PC-3 (cell line): ENCODE data around the gene EXOSC3. TPM values are rescaled to one million over a fixed set of nuclear protein-coding genes. Genes with fewer than 3 reads are reported as not detected.

Experiments used
- ATAC-seq: fragments of 200-7000 bp; cut with Tn5 transposase; 2 replicates; pipeline ENCODE4 v1.9.1; 2020; ENCODE audit warnings: mild to moderate bottlenecking, moderate library complexity
- BruUV-seq: library from RNA; stranded (reverse); fragments of 400-500 nt; replicated peaks from 2 replicates; lab custom pipeline; 2021; lab: Mats Ljungman, UMichigan
- CTCF ChIA-PET: fragments of 300-600 bp; sonication (Branson Sonifier 250); formaldehyde crosslinking; loops from one replicate; lab custom pipeline; 2022; ENCODE audit warnings: antibody characterized with exemption; lab: Charles Lee
- POLR2A ChIA-PET: fragments of 300-600 bp; sonication (Branson Sonifier 250); formaldehyde crosslinking; loops from one replicate; lab custom pipeline; 2022; ENCODE audit warnings: antibody characterized with exemption; ENCODE audit not compliant: unreplicated experiment; lab: Charles Lee
- DNase-seq: peaks from one replicate; pipeline ENCODE4 v3.0.0-alpha.2; 2015
- H2AFZ ChIP-seq: fragments of 300-600 bp; sonication (generic); 2 replicates; pipeline ENCODE4 v1.6.0; 2016; ENCODE audit warnings: antibody characterized with exemption, low read length
- H3F3A ChIP-seq: fragments of 300-600 bp; sonication (generic); one replicate; pipeline ENCODE4 v1.6.0; 2017; ENCODE audit warnings: antibody characterized with exemption, low read length, control low read depth, mild to moderate bottlenecking; ENCODE audit not compliant: unreplicated experiment
- H3K27ac ChIP-seq: fragments of 300-600 bp; sonication (generic); 2 replicates; pipeline ENCODE4 v1.5.1; 2016; ENCODE audit warnings: mild to moderate bottlenecking, low read length
- H3K27me3 ChIP-seq: fragments of 300-600 bp; sonication (generic); 2 replicates; pipeline ENCODE4 v1.6.1; 2016; ENCODE audit warnings: low read length, mixed read lengths
- H3K36me3 ChIP-seq: fragments of 300-600 bp; sonication (generic); 2 replicates; pipeline ENCODE4 v1.6.1; 2016; ENCODE audit warnings: low read depth, mixed run types, low read length, mixed read lengths
- H3K4me1 ChIP-seq: fragments of 300-600 bp; sonication (generic); 2 replicates; pipeline ENCODE4 v1.5.1; 2016; ENCODE audit warnings: low read length; ENCODE audit not compliant: insufficient read depth
- H3K4me2 ChIP-seq: fragments of 300-600 bp; sonication (generic); 2 replicates; pipeline ENCODE4 v1.6.0; 2016; ENCODE audit warnings: low read length
- H3K4me3 ChIP-seq: fragments of 300-600 bp; sonication (generic); 2 replicates; pipeline ENCODE4 v1.5.1; 2016; ENCODE audit warnings: mild to moderate bottlenecking, low read length, mixed read lengths
- H3K79me2 ChIP-seq: fragments of 300-600 bp; sonication (generic); 2 replicates; pipeline ENCODE4 v1.6.1; 2017; ENCODE audit warnings: low read length, mixed read lengths
- H3K9ac ChIP-seq: fragments of 300-600 bp; sonication (generic); 2 replicates; pipeline ENCODE4 v1.6.0; 2016; ENCODE audit warnings: mild to moderate bottlenecking, low read length
- H3K9me2 ChIP-seq: fragments of 300-600 bp; sonication (generic); replicated peaks from 2 replicates; pipeline ENCODE4 v1.6.1; 2016; ENCODE audit warnings: mixed run types, low read length, mixed read lengths
- H3K9me3 ChIP-seq: fragments of 300-600 bp; sonication (generic); 2 replicates; pipeline ENCODE4 v1.6.1; 2016; ENCODE audit warnings: low read length, mixed read lengths
- H4K20me1 ChIP-seq: fragments of 300-600 bp; sonication (generic); 2 replicates; pipeline ENCODE4 v1.6.1; 2016; ENCODE audit warnings: low read length, mixed read lengths
- CTCF ChIP-seq: fragments of 300-600 bp; sonication (generic); conservative IDR thresholded peaks from 2 replicates; pipeline ENCODE4 v1.5.1; 2017; ENCODE audit warnings: antibody characterized with exemption, low read depth, mild to moderate bottlenecking, low read length
- EZH2 ChIP-seq: fragments of 300-600 bp; sonication (generic); IDR thresholded peaks from one replicate; pipeline ENCODE4 v1.6.1; 2017; ENCODE audit warnings: antibody characterized with exemption, mild to moderate bottlenecking, low read length; ENCODE audit not compliant: unreplicated experiment
- EZH2phosphoT487 ChIP-seq: fragments of 300-600 bp; sonication (generic); IDR thresholded peaks from 2 replicates; pipeline ENCODE4 v1.6.1; 2018; ENCODE audit warnings: mild to moderate bottlenecking, antibody characterized with exemption, low read length, borderline replicate concordance
- intact Hi-C: fragments of 100-400 bp; cut with micrococcal nuclease; formaldehyde crosslinking; loops from 2 replicates; pipeline ENCODE4 v1.9.0; 2023
- total RNA-seq: library from RNA; depleted of rRNA; stranded (reverse); fragments of >200 nt; gene quantifications from 2 replicates; pipeline ENCODE4 v1.2.3, GENCODE V29; 2014

EXOSC3 gene
- total RNA-seq, 1 experiment from 2014 or later, result 98.3 TPM

DNA sequence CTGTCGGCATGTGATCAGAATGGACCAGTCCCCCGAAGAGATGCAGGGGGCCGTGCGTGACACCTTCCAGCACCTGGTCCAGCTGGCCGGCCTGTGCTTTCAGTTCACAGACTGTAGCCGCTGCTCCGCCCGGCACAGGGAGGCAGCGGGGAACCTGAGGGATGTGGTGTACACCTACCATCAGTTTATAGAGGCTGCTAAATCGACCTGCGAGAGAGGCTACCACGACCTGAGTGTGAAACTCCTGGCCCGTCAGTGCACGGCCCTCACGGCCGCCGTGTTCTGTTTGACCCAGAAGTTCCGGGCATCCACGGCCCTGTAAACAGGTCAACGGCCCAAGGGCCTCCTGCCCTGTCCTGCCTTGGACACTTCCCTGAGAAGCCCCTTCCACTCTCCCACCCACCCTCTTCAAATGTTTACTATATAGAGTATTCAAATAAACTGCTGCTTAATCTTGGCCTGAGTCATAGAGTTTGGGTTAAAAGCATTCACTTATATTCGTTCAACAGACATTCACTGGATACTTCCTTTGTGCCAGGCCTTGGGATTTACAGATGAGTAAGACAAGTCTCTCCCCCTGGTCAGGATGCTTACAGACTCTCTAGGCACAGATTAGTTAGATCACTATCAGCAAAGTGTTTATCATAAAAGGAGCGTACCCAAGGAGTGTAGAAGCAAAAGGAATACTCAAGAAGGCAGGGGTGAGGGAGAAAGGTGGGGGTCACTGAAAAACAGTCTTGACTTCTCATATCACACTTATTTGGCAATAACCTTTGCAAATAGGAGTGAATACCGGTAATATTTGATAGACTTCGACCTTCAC lies 38.2 kb downstream of the EXOSC3 start:
- no peaks in the 10 kb centered on the region for H3K9me2 ChIP-seq
- intact Hi-C loops, result loop anchor here (1.0 to 5.0 kb wide), 2 partner anchors 157 to 616 kb away; no protein-coding TSS in a partner anchor
- ATAC-seq (peak; percentile 56), DNase-seq (peak; percentile 25)
- TF ChIP-seq CTCF (no peak), EZH2phosphoT487 (no peak), EZH2 (no peak)
- peak overlapping the region; percentile 63 for H2AFZ ChIP-seq
- H3K27me3 ChIP-seq, result no peaks in the 10 kb centered on the region
- H3K36me3 ChIP-seq, result no peaks in the 10 kb centered on the region
- no peak overlapping the region for H3K4me2 ChIP-seq
- peaks cover 10% of the 10 kb centered on the region for H3K4me1 ChIP-seq
- ChIA-PET POLR2A (no interaction called here), CTCF (no interaction called here)
- no TSS peak for BruUV-seq
- H3K27ac ChIP-seq, result peak overlapping the region; percentile 11; the same call in 1 of the 2 replicates
- no peaks in the 10 kb centered on the region for H3K79me2 ChIP-seq
- H3K9me3 ChIP-seq, result no peaks in the 10 kb centered on the region
- H3F3A ChIP-seq, result no peaks in the 10 kb centered on the region
- H3K9ac ChIP-seq, result no peak overlapping the region
- H3K4me3 ChIP-seq, result no peak overlapping the region
- no peaks in the 10 kb centered on the region for H4K20me1 ChIP-seq

GRCh38 chr9:37745970-37746369 lies 38.9 kb downstream of the EXOSC3 start:
- Histone ChIP-seq H3K9ac (no peak overlapping the region), H3K4me1 (peaks cover 10% of the 10 kb centered on the region), H3K36me3 (no peaks in the 10 kb centered on the region), H3K9me3 (no peaks in the 10 kb centered on the region), H3K4me2 (no peak overlapping the region), H3K27ac (no peak overlapping the region), H3K9me2 (no peaks in the 10 kb centered on the region), H3F3A (no peaks in the 10 kb centered on the region), H3K79me2 (no peaks in the 10 kb centered on the region), H3K4me3 (no peak overlapping the region), H4K20me1 (no peaks in the 10 kb centered on the region), H2AFZ (no peak overlapping the region), H3K27me3 (no peaks in the 10 kb centered on the region)
- CTCF ChIA-PET, result no interaction called here
- BruUV-seq, result no TSS peak
- TF ChIP-seq CTCF (no peak), EZH2phosphoT487 (no peak), EZH2 (no peak)
- POLR2A ChIA-PET, result no interaction called here
- no peak for ATAC-seq
- intact Hi-C loops, result loop anchor here (5.0 kb wide), 1 partner anchor 616 kb away; no protein-coding TSS in a partner anchor
- no peak for DNase-seq
